GM19043 (cell line): ENCODE measurements around the gene KCNJ16.

Source experiments
- ATAC-seq: cut with Tn5 transposase; IDR thresholded peaks from one replicate; pipeline ENCODE4 v1.9.1; 2021; ENCODE audit warnings: low read depth; ENCODE audit not compliant: unreplicated experiment

The KCNJ16 gene

DNA sequence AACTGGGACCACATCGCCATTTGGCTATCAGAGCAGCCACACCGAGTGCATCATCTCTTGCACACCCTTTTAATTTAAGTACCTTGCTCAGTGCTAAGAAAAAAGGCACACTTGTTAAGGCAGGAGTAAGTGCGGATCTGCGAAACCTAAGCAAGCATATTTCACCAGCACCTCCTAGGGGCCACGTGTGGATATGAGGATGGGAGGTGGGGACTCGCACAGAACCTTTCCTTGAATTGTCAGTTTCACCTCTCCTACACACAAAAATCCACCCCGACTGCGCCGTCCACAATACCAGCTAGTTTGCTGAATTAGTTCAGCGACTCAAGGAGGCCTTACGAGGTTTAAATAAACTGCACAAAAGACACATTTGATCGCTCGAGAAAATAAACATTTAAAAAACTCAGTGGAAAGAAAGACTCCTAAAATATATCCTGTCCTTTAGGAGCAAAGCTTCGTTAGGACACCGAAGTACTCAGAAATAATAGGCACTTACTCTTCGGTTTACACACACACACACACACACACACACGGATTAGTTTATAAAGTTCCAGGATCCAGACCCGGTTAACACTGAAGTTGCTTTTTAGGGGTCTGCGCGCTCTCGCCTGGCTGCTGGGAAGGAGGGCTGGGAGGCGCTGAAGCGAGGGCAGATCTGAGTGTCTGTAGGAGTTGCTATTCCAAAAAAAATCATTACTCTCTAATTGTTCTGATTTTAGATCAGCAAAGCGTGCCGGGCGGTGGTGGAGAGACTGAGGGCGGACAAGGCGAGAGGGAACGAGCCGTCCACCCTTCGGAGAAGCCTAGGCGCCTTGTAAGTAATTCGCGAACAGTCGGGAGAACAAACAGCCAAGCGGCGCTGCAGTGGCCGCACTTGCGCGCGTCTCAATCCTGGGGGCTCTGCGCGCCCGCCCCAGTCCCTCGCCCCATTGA lies 93.3 kb downstream of the KCNJ16 start:
- peak; percentile 13 for ATAC-seq

DNA sequence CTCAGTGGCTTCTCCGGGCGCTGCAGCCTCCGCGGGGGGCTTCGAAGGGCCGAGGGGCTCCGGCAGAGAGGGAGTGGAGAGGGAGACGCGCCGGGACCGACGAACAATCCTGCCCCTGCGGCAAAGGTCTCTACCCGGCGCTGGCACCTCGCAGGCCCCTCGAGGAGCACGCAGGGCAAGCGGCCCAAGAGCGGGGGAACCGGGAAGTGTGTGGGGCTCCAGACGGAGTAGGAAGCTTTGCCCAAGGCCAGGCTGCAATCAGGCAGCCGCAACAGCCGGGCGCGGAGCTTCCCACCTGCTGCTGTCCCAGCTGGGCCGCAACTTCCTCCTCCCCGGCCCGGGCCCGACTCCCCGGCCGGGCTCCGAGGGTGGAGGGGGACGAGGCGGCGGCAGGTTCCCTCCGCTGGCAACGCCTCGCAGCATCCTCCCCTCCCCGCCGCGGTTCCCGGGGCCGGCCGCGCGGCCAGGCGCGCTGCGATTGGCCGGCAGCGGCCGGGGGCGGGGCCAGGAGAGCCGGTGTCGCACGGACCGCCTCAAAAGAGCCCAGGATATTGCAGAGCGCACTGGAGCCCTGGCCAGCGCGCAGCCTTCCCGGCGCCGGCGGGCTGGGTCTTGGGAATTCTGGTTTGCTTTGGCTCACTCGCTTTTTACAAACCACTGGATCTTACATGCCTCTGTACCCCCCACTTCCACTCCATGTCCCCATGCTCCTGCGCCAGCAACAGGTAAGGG lies 94.1 kb downstream of the KCNJ16 start, which contains the start of gene KCNJ2:
TSS of gene KCNJ2 (plus strand) at position 556 of the 732 bp plus-strand sequence. CDS start 5,508 bp downstream, outside the sequence.
- ATAC-seq, result peak; percentile 90

- no peak for ATAC-seq
Measured at GRCh38 chr17:70169709-70170597, 94.9 kb downstream of the KCNJ16 start.

- ATAC-seq, result no peak
Measured at GRCh38 chr17:70171159-70171558, 96.1 kb downstream of the KCNJ16 start.

DNA sequence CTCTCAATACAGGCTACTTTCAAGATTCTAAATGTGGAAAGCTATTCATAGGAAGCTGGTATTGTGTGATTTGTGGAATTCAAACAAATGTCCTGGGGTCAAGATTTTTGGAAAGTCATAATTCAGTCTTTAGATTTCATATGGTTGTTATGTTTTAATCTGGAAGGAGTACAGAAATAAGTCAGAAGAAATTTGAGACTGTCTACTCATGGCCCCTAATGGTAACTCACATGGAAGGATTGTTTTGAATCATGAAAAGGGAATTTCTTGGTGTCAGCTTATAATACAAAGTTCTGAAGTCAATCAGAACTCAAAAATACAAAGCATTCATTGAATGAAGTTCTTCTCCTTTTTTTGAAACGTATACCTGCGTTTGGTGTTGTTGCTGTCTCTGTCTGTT lies 97.4 kb downstream of the KCNJ16 start:
- ATAC-seq, result no peak

DNA sequence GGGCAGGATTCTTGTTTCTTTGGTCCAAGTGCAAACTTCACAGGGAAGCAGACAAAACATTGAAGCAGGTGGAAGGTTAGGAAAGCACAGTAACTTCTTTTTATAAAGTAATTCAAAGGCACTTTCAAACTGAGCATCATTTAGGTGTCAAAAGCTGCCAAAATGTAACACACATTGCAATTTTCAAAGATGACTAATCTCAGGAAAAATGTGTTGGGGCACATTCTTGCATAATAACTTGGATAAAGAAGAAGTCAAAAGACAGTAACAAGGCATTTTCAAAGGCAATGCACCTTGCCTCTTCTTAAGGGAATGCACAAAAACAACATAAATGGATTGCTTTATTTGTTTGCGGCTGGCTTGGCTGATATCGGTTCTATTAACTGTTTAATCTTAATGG lies 97.9 kb downstream of the KCNJ16 start:
- ATAC-seq, result no peak

DNA sequence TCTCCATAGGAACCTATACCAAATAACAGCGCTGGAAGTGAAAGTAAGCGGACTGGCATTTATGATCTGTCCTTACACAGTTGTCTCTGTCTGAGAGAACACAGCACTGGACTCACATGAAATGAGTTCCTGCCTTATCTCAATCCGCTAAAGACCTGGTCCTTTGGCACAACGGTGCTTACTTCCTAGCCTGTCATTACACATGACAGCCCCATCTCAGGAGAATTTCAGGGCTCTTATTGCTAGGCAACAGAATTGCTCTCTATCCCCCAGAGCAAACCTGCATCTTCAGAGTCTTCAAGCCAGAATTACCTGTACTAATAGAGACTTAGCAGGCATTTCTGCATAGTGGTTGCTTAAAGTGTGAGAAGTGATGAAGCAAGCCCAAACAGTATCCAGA lies 98.7 kb downstream of the KCNJ16 start:
- ATAC-seq, result no peak

- ATAC-seq, result no peak
Measured at GRCh38 chr17:70181376-70181775, 106.4 kb downstream of the KCNJ16 start.

DNA sequence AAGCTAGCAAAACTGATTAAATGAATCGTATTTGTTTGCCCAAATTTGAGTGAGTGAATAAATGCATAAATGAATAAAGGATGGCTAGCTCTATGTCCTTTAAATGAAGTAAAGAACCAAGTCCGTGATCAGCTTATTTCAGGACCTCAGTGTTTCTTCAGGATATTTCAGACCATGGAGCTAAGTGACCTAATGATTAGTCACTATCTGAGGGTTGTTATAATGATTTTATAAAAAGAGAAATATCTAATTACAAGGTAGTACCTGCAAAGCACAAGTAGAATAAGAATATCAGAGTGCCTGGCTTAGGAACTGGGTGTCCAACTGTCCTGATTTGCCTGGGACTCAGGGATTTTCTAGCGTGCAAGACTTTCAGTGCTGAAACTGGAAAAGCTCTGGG lies 106.8 kb downstream of the KCNJ16 start:
- ATAC-seq, result no peak

DNA sequence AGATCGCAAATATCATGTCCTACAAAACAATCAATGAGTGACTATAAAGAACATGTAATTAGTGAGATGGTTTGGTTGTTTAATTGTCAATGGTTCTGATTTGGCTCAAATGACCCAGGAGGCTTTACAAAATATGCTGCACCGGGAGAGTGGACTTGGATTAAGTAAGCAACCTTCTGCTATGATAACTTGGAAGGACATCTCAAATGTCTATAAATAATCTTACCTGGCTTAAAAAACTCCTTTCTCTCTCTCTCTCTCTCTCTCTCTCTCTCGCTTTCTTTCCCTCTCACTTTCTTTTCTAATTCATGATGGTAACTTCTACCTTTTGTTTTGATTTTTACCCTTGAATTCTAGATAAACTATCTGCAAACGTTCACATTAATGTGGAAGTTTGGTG lies 108.5 kb downstream of the KCNJ16 start:
- no peak for ATAC-seq

DNA sequence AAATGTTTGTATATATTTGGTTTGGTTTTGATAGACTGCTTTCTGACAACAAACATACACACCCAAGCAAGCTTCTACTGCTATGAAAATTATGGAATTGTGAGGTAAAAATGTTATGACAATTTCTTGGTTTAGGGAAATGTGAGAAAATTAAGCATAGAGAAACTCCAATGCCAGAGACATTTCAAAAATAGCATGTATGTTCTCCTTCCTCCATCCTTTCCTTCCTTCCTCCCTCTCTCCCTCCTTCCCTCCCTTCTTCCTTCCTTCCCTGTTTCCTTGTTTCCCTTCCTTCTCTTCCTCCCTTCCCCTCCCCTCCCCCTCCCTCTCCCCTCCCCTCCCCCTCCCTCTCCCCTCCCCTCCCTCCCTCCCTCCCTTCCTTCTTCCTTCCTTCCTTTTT lies 109.2 kb downstream of the KCNJ16 start:
- ATAC-seq, result no peak

- ATAC-seq, result no peak
Measured at GRCh38 chr17:70184770-70185169, 109.7 kb downstream of the KCNJ16 start.
